ENCODE data around the gene CCNI. TPM values are rescaled to one million over a fixed set of nuclear protein-coding genes. Genes with fewer than 3 reads are reported as not detected.

Gene CCNI
- total RNA-seq, 4 donors from 2014 or later, result 137 to 471 (median 239) TPM

GRCh38 chr4:77047037-77047436 is 28.8 kb downstream of the CCNI start:
- no peaks in the 10 kb centered on the region for H3K36me3 ChIP-seq
- intact Hi-C loops (cut with DNase I; ENCODE audit: low total_unique reads), result no loop called here

GRCh38 chr4:77045490-77045889 is 30.3 kb downstream of the CCNI start:
- intact Hi-C loops (cut with DNase I; ENCODE audit: low total_unique reads), result no loop called here
- H3K4me1 ChIP-seq, result no peaks in the 10 kb centered on the region
- H3K36me3 ChIP-seq, result no peaks in the 10 kb centered on the region
- no peak overlapping the region for H3K4me3 ChIP-seq
- DNase-seq, result no peak
- H3K27me3 ChIP-seq, result no peaks in the 10 kb centered on the region
- H3K9me3 ChIP-seq, result no peaks in the 10 kb centered on the region
- no peak overlapping the region for H3K27ac ChIP-seq
- TF ChIP-seq CTCF (IDR thresholded peaks at IDR 0.05) (peak; percentile 7 to 23 (median 20)), POLR2A (IDR thresholded peaks at IDR 0.05) (no peak)

More at GRCh38 chr4:77047037-77047436, 28.8 kb downstream of the CCNI start:
- no peaks in the 10 kb centered on the region for H3K9me3 ChIP-seq
- no peaks in the 10 kb centered on the region for H3K27me3 ChIP-seq
- TF ChIP-seq CTCF (IDR thresholded peaks at IDR 0.05) (peak in 3 of 4 experiments; percentile 22 to 31 (median 25)), POLR2A (IDR thresholded peaks at IDR 0.05) (no peak)
- DNase-seq, result no peak
- no peaks in the 10 kb centered on the region for H3K4me1 ChIP-seq
- H3K27ac ChIP-seq, result no peak overlapping the region
- no peak overlapping the region for H3K4me3 ChIP-seq

- no peaks in the 10 kb centered on the region for H3K9me3 ChIP-seq
- H3K36me3 ChIP-seq, result no peaks in the 10 kb centered on the region
- no peak for DNase-seq
- intact Hi-C loops (cut with DNase I; ENCODE audit: low total_unique reads), result no loop called here
- TF ChIP-seq CTCF (IDR thresholded peaks at IDR 0.05) (peak; percentile 33 to 50 (median 42)), POLR2A (IDR thresholded peaks at IDR 0.05) (no peak)
- no peaks in the 10 kb centered on the region for H3K27me3 ChIP-seq
- H3K4me3 ChIP-seq, result no peak overlapping the region
- H3K27ac ChIP-seq, result peak overlapping the region; percentile 41 to 61
- H3K4me1 ChIP-seq, result no peaks in the 10 kb centered on the region
These were observed 31.2 kb downstream of the CCNI start for GRCh38 chr4:77044461-77045150.

- Histone ChIP-seq H3K27me3 (no peaks in the 10 kb centered on the region), H3K36me3 (no peaks in the 10 kb centered on the region), H3K4me1 (no peaks in the 10 kb centered on the region), H3K4me3 (no peak overlapping the region), H3K9me3 (no peaks in the 10 kb centered on the region), H3K27ac (peak overlapping the region; percentile 41 to 61)
- TF ChIP-seq POLR2A (IDR thresholded peaks at IDR 0.05), result no peak
- no peak for TF ChIP-seq CTCF (IDR thresholded peaks at IDR 0.05)
- intact Hi-C loops (cut with DNase I; ENCODE audit: low total_unique reads), result no loop called here
- peak; percentile 33 to 53 for DNase-seq
These were observed 32.2 kb downstream of the CCNI start for GRCh38 chr4:77043507-77044136.
